GM12891 (cell line): ENCODE measurements around the gene DAPP1.

ENCODE experiments used
- DNase-seq: peaks from one replicate; pipeline ENCODE4 v3.0.0; 2011; ENCODE audit warnings: low spot score; ENCODE audit not compliant: insufficient read length
- FAIRE-seq: peaks from 2 replicates; lab custom pipeline; 2011; peaks lifted over from hg19 to GRCh38; lab: Jason Lieb, UNC
- PAX5 ChIP-seq: IDR thresholded peaks from 2 replicates; pipeline ENCODE4 v1.6.1; 2011; ENCODE audit warnings: low read length, moderate library complexity, mild to moderate bottlenecking; ENCODE audit not compliant: insufficient read depth, severe bottlenecking
- POLR2A ChIP-seq: IDR thresholded peaks from 2 replicates; pipeline ENCODE4 v1.6.1; 2011; ENCODE audit warnings: low read depth, low read length, control low read depth
- POLR2AphosphoS5 ChIP-seq: IDR thresholded peaks from 2 replicates; pipeline ENCODE4 v1.6.1; 2011; ENCODE audit warnings: low read depth, low read length, control low read depth
- POU2F2 ChIP-seq: IDR thresholded peaks from 2 replicates; pipeline ENCODE4 v1.6.1; 2011; ENCODE audit warnings: low read depth, mild to moderate bottlenecking, control low read depth, low read length, moderate library complexity
- SPI1 ChIP-seq: IDR thresholded peaks from 2 replicates; pipeline ENCODE4 v1.6.1; 2011; ENCODE audit warnings: low read depth, low read length, control low read depth
- TAF1 ChIP-seq: IDR thresholded peaks from 2 replicates; pipeline ENCODE4 v1.6.1; 2011; ENCODE audit warnings: low read depth, low read length, control low read depth

The DAPP1 gene

GRCh38 chr4:99863804-99864203, 47.2 kb downstream of the DAPP1 start:
- no peak for TF ChIP-seq SPI1
- no peak for TF ChIP-seq TAF1
- no peak for TF ChIP-seq POLR2A
- TF ChIP-seq POU2F2: no peak
- TF ChIP-seq POLR2AphosphoS5: no peak
- no peak for TF ChIP-seq PAX5
- FAIRE-seq (peak; percentile 28), DNase-seq (no peak)

DNA sequence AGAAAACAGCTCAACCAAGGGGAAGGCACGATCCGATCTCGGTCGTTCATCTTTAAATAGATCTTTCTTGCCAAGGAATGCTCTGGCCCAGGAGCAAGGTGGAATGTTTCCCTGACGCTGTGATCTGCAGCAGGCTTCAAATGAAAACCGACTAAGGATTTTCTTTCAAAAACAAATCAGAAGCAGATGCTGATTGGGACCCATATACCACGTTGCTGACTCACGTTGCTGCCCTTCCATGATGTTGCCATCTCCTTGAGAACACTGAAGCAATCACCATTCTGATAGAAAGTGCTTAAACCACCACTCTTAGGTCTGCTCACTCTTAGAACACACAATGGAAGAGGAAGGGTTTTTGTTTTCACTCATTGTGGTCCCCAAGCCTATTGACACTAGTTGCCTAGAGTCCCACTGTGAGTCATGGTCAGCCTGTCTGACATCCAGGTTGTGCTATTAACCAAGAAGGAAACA, 51.5 kb downstream of the DAPP1 start:
- TF ChIP-seq SPI1: no peak
- TF ChIP-seq PAX5: no peak
- TF ChIP-seq POLR2A: no peak
- TF ChIP-seq POLR2AphosphoS5: no peak
- TF ChIP-seq POU2F2: no peak
- no peak for TF ChIP-seq TAF1
- FAIRE-seq: no peak
- DNase-seq: no peak

DNA sequence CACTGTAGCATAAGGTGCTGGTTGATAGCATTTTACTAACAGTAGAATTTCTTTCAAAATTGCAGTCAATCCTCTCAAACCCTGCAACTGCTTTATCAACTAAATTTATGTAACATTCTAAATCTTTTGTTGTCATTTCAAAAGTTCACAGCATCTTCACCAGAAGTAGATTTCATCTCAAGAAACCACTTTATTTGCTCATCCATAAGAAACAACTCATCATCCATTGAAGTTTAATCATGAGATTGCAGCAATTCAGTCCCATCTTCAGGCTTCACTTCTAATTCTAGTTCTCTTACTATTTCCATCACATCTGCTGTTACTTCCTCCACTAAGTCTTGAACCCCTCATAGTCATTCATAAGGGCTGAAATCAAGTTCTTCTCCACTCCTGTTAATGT, 55.9 kb downstream of the DAPP1 start:
- no peak for FAIRE-seq

GRCh38 chr4:99875071-99875470, 58.4 kb downstream of the DAPP1 start:
- DNase-seq: no peak
- TF ChIP-seq POLR2A: no peak
- no peak for FAIRE-seq

More for the DNA sequence above, 55.9 kb downstream of the DAPP1 start:
- no peak for DNase-seq
- no peak for TF ChIP-seq POU2F2
- no peak for TF ChIP-seq PAX5
- TF ChIP-seq TAF1: no peak
- TF ChIP-seq POLR2A: no peak
- no peak for TF ChIP-seq SPI1
- no peak for TF ChIP-seq POLR2AphosphoS5

- DNase-seq (no peak), FAIRE-seq (no peak)
- TF ChIP-seq POU2F2: no peak
- TF ChIP-seq PAX5: no peak
- TF ChIP-seq POLR2A: no peak
- TF ChIP-seq POLR2AphosphoS5: no peak
- TF ChIP-seq TAF1: no peak
- no peak for TF ChIP-seq SPI1
Measured at GRCh38 chr4:99876946-99877345, 60.3 kb downstream of the DAPP1 start.

DNA sequence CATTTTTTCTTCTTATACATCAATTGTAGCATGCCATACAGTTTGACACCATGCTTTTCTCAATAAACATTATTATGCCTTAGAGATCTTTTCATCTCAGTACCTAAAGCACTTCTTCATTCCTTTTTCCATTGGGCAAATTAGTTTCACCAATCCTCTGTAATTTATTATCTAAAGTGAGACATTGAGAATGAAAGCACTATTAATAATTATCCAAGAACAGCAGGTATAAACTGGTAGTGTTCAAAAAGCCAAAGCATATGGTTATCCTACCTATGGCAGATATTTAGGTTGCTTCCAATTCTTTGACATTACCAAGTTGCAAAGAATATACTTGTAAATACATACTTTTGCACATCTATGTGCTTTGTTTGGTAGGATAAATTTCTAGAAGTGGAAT, 62.0 kb downstream of the DAPP1 start:
- FAIRE-seq (no peak), DNase-seq (no peak)
- TF ChIP-seq POU2F2 (no peak), POLR2AphosphoS5 (no peak), POLR2A (no peak), SPI1 (no peak), PAX5 (no peak), TAF1 (no peak)

GRCh38 chr4:99879458-99879857, 62.8 kb downstream of the DAPP1 start:
- TF ChIP-seq TAF1: no peak
- no peak for TF ChIP-seq POU2F2
- no peak for TF ChIP-seq POLR2AphosphoS5
- no peak for TF ChIP-seq POLR2A
- no peak for TF ChIP-seq PAX5
- TF ChIP-seq SPI1: no peak
- peak; percentile 88 for FAIRE-seq
- no peak for DNase-seq

DNA sequence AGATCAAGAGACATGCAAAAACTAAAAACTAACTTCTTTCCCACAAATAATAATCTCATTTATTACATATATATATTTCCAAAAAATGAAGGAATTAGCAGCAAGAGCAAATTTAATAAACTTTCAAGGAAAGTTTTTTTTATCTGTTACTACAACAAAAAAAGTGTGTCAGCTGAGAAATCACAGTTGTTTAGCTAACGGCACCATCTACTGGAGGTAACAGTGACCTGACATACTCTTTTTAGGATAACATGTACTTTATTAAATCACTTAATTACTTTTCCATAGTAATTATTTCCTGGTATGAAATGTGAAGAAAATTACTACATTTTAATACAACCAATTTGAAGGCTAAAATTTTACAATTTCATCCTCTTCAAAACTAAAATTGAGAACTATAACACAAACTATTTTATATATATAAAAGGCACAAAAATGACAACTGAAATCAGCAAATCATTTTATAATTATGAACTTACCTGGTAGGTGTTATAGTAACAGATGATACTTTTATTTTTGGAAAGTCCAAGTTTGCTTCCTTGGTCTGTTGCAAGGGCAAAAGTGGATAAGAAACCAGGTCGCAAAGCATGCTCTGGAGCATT, 68.5 kb downstream of the DAPP1 start:
- DNase-seq (no peak), FAIRE-seq (no peak)
- TF ChIP-seq POLR2A (no peak), POLR2AphosphoS5 (no peak), PAX5 (no peak), POU2F2 (no peak), SPI1 (no peak)

DNA sequence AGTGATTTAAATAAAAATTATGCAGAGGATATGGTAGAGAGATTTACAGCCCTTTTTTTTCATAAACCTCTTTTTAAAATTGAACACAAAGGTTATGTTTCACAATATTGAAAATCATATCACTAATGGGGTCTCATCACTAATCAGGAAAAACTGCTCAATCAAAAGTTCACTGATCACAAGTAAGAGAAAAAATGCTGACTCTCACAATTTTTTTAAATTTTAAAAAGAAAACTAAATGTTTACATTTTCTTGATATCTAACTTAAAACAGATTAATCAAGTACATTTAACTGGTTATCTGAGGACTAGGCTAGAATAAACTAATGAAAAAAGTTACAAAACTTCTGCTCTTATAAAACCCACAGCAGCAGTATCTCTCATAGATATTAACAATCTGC, 69.1 kb downstream of the DAPP1 start:
- TF ChIP-seq POLR2A (no peak), SPI1 (no peak), PAX5 (no peak), POLR2AphosphoS5 (no peak), TAF1 (no peak), POU2F2 (no peak)
- DNase-seq: no peak

DNA sequence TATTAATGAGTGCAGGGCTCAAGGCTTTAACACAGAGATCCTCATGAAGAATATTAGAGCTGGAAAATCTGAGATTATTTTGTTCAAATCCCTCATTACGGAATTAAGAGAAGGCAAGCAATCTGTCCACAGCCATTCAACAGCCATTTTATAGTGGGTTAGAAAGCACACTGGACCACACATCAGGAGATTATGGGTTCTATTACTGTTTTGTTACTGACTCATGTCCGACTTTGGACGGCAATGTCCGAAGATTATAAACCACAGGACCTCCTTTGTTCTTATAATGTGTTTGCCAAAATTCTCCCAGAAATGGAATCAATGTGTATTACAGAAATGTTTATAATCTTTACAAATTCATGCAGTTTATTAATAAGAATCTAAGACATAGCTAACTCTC, 69.5 kb downstream of the DAPP1 start:
- DNase-seq: no peak
- FAIRE-seq: no peak
- TF ChIP-seq POLR2A: no peak
- TF ChIP-seq TAF1: no peak
- no peak for TF ChIP-seq POLR2AphosphoS5
- no peak for TF ChIP-seq SPI1
- TF ChIP-seq POU2F2: no peak
- TF ChIP-seq PAX5: no peak

More for the DNA sequence above, 69.1 kb downstream of the DAPP1 start:
- no peak for FAIRE-seq
